GM19238 (cell line): ENCODE data around the gene KIF2C.
"Not testable (repeated sequence)": the region's sequence is repeated elsewhere in the genome, so short reads cannot be mapped to it uniquely, and the experiment has no call there.

Source experiments
- DNase-seq: peaks from one replicate; pipeline ENCODE4 v3.0.0; 2011; ENCODE audit warnings: low spot score; ENCODE audit not compliant: insufficient read length

Gene KIF2C

DNA sequence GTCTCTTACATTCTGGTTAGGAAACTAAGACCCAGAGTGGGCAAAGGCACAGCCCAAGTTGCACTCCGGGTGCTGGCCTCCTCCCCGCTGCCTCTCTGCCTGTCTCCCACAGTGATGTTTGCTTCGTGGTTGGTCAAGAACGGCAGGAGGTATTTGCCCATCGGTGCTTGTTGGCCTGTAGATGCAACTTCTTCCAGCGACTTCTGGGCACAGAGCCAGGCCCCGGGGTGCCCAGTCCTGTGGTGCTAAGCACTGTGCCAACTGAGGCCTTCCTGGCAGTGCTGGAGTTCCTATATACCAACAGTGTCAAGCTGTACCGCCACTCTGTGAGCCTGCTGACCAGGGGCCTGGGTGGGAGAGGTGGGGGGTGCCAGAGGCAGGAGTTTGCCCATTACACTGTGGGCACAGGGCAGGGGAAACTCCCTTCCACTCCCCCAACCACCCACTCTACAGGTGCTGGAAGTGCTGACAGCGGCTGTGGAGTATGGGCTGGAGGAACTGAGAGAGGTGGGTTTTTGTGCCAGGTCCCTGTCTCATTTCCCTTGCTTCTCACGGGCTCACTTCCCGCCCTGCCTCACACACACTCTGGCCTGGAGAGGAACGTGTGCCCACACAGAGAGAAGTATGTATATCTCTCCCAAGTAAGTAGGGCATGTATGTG lies 70.6 kb downstream of the KIF2C start:
- DNase-seq: no peak

DNA sequence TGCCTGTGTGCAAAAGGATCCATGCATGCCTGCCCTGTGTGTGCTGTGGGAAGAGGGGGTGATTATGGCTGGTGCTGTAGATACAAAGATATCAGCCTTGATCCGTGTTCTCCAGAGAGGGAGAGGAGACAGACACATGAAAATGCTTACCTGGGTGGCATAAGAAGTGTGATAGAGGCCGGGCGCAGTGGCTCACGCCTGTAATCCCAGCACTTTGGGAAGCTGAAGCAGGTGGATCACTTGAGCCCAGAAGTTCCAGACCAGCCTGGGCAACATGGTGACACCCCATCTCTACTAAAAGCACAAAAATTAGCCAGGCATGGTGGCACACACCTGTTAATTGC lies 71.1 kb downstream of the KIF2C start:
- not testable (repeated sequence) for DNase-seq

DNA sequence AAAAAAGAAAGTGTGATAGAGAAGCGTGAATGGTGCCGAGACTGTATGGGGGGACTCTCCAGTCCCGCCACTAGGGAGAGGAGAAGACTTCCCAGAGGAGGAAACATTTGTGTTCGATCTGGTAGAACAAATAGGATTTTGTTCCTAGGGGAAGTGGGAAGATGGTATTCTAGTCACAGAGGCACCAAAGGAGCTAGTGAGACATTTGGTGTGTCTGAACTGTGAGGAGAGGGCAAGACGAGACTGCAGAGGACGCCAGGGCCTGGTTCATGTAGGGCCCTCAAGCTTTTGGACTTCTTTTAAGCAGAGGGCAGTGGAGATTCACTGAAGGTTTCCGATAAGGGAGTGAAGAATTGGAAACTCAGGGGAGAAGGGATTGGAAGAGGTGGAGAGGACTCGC lies 71.6 kb downstream of the KIF2C start:
- DNase-seq: no peak

DNA sequence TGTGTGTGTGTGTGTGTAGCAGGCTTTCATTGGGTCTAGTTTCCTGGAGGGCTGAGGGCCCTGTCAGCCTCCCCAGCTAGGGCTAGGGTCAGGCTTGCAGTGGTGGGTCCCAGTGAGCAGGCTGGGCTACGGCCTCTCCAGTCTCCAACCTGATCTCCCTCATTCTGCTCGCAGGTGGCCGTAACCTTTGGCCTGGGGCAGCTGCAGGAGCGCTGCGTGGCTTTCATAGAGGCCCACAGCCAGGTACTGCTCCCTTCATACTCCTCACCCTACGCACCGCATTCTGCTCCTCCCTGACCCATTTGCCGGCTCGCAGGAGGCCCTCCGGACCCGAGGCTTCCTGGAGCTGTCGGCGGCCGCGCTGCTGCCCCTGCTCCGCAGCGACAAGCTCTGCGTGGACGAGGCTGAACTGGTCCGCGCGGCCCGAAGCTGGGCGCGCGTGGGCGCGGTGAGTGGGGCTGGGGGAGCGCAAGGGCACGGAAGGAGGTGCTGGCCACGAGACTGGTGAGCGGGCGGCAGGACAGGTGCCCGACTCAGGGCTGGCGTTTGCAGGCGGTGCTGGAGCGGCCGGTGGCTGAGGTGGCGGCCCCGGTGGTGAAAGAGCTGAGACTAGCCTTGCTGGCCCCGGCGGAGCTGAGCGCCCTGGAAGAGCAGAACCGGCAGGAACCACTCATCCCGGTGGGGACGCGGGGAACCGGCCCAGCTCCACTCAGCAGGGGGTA lies 73.3 kb downstream of the KIF2C start:
- DNase-seq: no peak

DNA sequence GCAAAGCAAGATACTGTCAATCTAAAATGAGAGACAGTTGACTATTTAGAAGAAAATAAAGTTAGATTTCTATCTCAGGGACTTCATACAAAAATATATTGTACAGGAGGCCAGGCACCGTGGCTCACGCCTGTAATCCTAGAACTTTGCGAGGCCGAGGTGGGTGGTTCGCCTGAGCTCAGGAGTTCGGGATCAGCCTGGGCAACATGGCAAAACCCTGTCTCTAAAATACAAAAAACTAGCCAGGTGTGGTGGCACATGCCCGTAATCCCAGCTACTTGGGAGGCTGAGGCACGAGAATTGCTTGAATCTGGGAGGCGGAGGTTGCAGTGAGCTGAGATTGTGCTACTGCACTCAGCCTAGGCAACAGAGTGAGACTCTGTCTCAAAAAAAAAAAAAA lies 76.3 kb downstream of the KIF2C start:
- not testable (repeated sequence) for DNase-seq

DNA sequence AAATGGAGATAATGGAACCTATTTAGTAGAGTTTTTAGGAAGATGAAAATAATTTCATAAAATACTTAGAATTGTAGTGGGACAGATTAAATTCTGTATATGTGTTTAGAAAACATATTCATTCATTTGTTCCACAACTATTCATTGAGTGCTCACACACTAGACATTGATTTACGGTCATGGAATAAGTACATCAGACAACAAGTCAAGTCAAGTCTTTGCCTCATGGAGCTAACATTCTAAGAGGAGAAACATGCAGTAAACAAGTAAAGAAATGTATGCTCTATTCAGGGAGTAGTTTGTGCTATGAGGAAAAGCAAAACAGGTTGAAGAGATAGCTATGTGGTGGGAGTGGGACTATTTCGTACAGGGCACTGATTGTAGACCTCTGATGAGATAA lies 77.7 kb downstream of the KIF2C start:
- no peak for DNase-seq
